ENCODE results near the gene RDX.

DNA sequence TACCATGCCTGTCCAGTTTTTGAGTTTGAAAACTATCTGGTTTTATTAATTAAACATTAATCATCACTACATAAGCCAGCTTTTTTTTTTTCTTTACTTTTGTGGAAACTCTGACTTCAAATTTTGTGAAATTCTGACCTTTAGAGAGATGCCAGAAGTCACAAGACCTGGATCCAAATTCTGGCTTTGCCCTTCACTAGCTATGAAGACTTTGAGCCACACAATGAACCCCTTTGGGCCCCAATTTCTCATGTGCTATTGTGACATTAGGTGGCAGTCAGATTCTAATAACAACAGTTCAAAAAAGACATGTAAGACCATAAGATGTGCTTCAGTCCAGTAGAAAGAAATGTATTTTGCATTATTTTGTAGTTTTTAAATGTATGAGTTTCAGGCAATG, 142.9 kb downstream of the RDX start:
- TF ChIP-seq POLR2AphosphoS5 (IDR thresholded peaks at IDR 0.05; ENCODE audit: low read depth, low read length) (no peak), POLR2A (IDR thresholded peaks at IDR 0.05; ENCODE audit: low read depth, low read length) (no peak)
